Right renal pelvis (tissue), 4 donors: ENCODE measurements around the gene LYZ. TPM values are rescaled to one million over a fixed set of nuclear protein-coding genes. Genes with fewer than 3 reads are reported as not detected.

Source experiments
- DNase-seq, 4 donors: peaks; one replicate each; pipeline ENCODE4 v3.0.0-alpha.2; 2013; ENCODE audit warnings: low read depth in 4 of 4, low spot score in 3 of 4, missing footprints in 1 of 4
- polyA plus RNA-seq, 4 donors: library from polyadenylated mRNA; unstranded; fragments of 120-200 nt; gene quantifications; one replicate each; pipeline ENCODE4 v1.2.1, GENCODE V29; 2013; ENCODE audit not compliant: insufficient read length in 4 of 4

LYZ gene
- polyA plus RNA-seq, 4 donors = 19.9 to 26.6 (median 23.1) TPM

- no peak for DNase-seq
Measured at GRCh38 chr12:69368171-69368570, 20.0 kb downstream of the LYZ start.

DNA sequence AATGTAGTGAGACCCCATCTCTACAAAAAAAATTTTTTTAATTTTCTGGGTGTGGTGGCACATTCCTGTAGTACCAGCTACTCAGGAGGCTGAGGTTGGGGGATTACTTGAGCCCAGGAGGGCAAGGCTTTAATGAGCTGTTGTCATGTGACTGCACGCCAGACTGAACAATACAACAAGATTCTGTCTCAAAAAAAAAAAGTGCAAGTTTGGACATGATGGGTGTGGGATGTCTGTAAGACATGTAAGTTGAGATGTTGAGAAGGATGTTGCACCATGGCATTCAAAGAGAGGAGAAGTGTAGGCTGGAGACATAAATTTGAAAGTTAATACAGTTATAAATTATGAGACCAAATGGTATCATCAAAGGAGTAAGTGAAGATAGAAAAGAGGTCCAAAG lies 34.9 kb downstream of the LYZ start:
- DNase-seq = no peak

DNA sequence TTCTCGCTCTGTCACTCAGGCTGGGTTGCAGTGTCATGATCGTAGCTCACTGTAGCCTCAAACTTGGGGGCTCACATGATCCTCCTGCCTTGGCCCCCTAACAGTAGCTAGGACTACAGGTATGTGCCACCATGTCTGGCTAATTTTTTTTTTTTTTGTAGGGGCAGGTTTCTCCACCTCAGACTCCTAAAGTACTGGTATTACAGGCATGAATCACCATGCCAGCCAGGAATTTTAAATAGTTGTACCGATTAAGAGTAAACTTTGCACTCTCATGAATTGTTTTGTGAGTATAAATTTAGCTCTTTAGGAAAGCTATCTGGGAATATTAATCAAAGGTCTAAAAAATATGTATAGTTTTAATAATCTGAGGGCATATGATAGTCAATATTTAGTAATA lies 36.9 kb downstream of the LYZ start:
- no peak for DNase-seq

- no peak for DNase-seq
Measured at GRCh38 chr12:69386921-69387320, 38.7 kb downstream of the LYZ start.

DNA sequence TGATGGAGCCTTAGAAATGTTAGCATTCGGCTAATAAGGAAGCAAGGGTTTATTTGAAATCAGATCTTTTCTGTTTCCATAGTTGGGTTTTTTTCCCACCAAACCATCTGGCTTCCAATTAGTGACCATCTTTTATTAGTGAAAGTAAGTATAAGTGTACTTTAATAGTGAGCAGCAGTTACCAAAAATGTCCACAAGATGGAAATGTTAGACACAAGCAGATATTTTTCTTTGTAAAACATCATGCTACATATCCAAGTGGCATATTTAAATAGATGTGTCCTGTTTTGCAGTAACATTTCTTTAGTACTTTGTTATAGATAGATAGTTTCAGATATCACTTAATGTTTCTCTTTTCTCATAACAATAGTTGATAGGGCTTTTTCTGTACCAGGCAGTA lies 40.2 kb downstream of the LYZ start:
- DNase-seq = peak; percentile 8 to 22 (median 16)

GRCh38 chr12:69389831-69390230 lies 41.6 kb downstream of the LYZ start:
- DNase-seq = no peak

GRCh38 chr12:69392179-69392928 lies 44.2 kb downstream of the LYZ start:
- DNase-seq = no peak

DNA sequence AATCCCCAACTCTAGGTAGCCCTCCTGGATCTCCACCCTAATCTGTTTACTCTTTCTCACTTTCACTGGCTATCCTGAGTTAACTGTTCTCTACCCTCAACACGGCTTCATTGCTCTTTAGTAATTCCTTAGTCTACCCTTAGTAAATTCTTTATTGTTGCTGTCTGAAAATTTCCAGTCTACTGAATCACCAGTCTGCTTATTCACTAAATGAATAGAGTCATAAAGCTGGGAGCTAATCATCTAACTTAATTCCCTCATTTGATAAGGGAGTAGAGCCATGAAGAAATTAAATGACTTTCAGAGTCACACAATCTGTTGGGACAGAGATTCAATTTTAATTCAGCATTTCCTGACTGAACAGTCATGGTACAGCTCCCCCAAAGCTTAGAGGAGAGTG lies 47.9 kb downstream of the LYZ start:
- DNase-seq = no peak

GRCh38 chr12:69396963-69397362 lies 48.8 kb downstream of the LYZ start:
- DNase-seq = no peak

DNA sequence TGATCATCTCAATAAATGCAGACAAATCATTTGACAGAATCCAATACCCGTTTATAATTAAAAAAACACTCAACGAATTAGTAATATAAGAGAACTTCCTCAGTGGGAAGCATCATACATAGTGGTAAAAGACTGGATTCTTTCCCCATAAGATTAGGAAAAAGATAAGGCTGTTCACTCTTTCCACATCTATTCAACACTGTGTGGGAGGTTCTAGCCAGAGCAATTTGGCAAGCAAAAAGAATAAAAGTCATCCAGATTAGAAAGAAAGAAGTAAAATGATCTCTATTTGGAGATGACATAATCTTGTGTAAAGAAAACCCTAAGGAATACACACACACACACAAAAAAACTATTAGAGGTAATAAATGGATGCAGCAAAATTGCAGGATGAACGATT lies 49.8 kb downstream of the LYZ start:
- no peak for DNase-seq

DNA sequence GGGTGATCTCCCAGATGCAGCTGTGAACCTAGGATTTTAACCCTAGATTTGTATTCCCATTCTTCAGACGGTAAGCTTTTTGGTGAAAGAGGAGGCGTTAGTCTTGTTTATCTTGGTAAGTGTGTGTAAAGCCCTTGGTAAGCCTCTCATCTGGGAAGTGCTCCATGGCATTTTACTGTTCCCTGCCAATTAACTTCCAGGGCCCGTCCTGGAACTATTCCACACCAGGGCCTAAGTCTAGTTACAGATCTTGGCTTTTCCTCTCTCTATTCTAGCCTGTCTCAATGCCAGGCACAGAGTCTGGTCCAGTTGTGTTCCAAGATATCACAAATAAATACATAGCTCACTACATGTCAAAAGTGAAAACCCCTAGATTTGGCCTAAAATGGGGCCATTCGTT lies 53.8 kb downstream of the LYZ start:
- DNase-seq = no peak

Other genes starting within 250 kb of the LYZ start
- gene CPSF6, start 108.8 kb upstream of the LYZ start, polyA plus RNA-seq = 100 to 1,000 TPM in 3 of 4 donors, 10 to 100 TPM in 1; 93.4 to 121 (median 110) TPM
- 10 to 100 TPM; 28.2 to 37.8 (median 35.3) TPM for gene YEATS4, start 11.4 kb downstream of the LYZ start, polyA plus RNA-seq
- 10 to 100 TPM; 39.4 to 55.5 (median 48.5) TPM for gene FRS2, start 122.0 kb downstream of the LYZ start, polyA plus RNA-seq
- gene CCT2, start 237.1 kb downstream of the LYZ start, polyA plus RNA-seq = 100 to 1,000 TPM; 236 to 256 (median 242) TPM